Measurements from ENCODE around the gene DPEP1. TPM values are rescaled to one million over a fixed set of nuclear protein-coding genes. Genes with fewer than 3 reads are reported as not detected.
"Not testable (repeated sequence)": the region's sequence is repeated elsewhere in the genome, so short reads cannot be mapped to it uniquely, and the experiment has no call there.

The DPEP1 gene
- polyA plus RNA-seq, 5 donors: 4.6 to 13.1 (median 7.0) TPM

DNA sequence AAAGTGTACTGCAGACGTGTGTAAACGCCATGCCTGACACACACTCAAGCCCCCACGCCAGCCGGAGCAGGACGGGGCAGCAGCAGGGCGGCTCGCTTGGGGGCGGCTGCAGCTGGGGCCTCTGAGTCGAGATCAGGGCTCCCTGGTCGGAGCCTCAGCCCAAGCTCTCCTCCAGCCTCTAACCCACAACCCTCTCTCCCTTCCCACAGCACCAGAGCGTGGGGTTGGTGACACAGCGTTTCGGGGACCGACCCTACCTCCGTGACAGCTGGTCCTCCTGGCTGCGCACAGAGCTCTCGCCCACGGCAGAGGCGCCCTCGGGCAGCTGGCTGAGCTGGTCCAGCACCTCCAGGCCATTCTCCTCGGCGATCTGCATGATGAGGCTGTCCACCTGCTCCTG lies 32.8 kb downstream of the DPEP1 start:
- no peak for DNase-seq

- no peak for DNase-seq
Measured at GRCh38 chr16:89646906-89647305, 33.5 kb downstream of the DPEP1 start.

DNA sequence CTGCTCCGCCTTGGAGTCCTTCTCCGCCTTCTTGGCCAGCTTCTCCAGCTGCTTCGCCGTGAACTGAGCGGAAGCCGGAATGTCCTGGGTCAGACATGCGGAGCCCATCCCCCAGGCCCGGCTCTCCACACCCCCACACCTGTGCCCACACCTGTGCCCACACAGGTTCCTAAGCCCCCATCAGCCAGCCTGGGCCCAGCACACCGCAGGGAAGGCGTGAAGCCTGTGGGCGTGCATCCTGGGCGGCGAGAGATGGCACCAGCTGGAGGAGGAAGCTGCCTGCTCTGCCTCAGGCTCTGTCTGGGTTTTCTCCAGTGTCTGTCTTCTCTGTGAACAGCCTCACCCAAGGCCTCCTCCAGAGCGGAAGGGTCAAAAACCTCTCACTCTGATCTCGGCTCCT lies 38.1 kb downstream of the DPEP1 start:
- DNase-seq: no peak

DNA sequence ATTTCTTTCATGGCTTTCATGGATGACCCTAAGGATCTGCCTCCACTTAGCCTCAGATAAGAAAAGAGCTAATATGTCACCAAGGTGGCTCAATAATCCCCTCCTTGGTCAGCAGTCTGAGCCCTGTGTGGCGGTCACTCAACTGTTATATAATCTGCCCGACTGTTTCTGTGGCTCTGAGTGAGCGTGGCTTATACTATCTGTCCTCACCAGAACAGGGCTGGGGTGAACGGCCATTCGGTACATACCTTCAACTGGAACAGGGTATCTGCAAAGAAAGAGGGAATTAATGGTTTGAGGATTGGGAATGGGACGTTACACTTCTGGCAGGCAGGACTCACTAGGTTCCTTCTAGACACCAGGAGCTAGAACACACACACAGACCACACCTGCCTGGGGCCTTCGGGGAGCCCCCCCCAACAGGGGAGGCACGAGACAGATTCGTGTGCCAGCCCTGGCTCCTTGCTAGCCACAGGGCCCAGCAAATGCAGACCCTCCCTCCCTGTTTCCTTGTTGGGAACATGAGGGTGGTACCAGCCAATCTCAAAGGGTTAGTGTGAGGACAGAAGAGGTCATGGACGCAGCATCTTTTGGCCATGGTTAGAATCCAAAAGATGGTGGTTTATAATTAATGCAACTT lies 40.3 kb downstream of the DPEP1 start:
- DNase-seq: no peak

GRCh38 chr16:89655062-89655643 lies 41.7 kb downstream of the DPEP1 start:
- DNase-seq: no peak

DNA sequence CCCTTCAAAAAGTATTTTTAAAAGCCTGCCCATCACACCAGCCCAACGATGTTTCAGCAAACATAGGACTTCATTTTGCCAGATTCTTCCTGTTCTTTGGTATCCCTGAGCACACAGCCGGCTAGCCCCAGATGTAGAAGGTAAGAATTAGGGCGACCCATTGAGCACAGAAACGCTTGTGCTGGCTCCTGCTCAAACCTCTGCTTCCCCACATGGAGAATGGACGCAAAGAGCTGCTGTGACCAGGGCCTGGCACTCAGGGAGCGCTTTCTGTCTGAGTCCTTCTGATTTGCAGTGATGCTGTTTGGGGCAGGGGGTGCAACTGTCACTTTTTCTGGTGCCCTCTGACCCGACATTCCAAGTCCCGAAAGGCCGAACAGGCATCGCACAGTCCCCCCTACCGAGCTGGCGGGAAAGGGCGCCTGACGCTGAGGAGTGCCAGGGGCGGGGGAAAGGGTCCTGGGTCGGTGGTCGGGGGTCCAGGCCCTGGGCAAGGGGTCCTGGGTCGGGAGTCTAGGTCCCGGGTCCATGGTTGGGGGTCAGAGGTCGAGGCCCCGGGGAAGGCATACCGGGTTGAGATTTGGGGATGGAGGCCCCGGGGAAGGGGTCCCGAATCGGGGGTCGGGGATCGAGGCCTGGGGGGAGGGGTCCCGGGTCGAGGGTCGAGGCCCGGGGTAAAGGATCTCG lies 43.1 kb downstream of the DPEP1 start:
- DNase-seq: no peak

DNA sequence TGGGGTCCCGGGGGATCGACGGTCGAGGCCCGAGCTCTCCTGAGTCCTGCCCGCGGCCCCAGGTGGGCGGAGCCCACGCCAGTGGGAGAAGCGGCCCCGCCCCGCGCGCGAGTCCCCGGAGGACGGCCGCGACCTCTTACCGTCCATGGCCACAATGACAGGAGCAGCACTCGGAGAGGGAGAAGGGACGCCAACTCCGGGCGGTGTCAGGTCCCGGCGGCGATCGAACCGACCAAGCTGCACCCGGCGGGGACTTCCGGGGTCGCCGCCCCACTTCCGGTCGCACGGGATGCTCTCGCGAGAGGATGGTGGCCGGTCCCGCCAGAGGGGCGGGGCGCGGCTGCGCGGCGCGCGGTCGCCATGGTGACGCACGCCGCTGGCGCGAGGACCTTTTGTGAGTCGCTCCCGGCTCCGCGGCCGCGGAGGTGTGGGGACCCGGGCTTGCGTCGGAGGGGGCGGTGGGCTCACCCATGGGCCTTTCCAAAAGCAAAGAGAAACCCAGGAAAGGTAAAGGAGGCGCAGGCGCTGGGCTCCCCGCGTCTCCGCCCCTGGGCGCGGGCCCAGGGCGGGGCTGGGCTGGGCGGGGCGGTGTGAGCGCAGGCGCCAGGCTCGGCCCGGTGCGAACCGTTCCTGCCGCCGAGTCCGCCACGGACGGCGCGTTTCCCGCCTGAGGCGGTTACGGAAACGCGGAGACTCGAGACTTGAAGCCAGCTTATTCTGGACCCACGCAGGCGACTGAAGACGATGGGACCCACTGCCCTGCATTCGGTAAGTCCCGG lies 44.2 kb downstream of the DPEP1 start, which contains the start of the genes CHMP1A and SPATA33:
Gene CHMP1A (minus strand): TSS at position 267 of the 779 bp plus-strand sequence. CDS start 120 bp downstream, at position 147.
Gene SPATA33 (plus strand): TSS at position 395 of the 779 bp plus-strand sequence. CDS start 76 bp downstream, at position 471.
- peak; percentile 91 to 93 for DNase-seq

GRCh38 chr16:89658221-89658879 lies 44.9 kb downstream of the DPEP1 start:
- no peak for DNase-seq

DNA sequence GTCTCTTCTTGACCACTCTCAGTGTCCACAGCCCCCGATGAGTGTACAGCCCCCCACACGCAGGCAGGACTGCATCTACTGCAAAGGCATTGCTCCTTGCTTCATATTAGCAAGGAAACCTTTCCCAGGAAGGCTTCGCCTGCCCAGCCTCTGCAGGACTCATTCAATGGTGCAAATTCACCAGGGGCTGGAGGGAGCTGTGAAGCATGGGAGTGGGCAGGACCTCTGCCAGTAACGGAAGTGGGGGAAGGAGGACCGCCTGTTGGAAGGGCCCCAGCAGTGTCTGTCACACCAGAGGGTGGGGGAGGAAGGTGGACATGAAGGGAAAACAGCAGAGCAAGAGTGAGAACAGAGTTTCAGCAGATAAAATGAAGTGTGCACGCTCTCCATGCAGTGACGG lies 46.7 kb downstream of the DPEP1 start:
- no peak for DNase-seq

- no peak for DNase-seq
Measured at GRCh38 chr16:89661215-89661614, 47.8 kb downstream of the DPEP1 start.

DNA sequence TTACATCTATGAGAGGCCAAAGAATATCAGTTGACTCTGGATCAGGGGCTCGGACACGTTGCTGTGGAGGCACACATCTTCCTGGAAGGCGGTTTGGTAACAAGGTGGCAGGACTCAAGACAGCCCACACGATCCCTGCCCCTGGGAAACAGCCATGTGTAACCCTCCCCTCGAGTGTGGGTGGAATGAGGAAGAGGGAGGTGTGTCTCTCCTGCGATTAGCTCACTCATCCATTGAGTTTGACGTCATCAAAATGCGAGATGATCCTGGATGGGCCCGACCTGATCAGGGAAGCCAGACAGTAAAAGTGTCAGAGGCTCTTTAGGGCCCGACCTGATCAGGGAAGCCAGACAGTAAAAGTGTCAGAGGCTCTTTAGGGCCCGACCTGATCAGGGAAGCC lies 50.8 kb downstream of the DPEP1 start:
- not testable (repeated sequence) for DNase-seq

DNA sequence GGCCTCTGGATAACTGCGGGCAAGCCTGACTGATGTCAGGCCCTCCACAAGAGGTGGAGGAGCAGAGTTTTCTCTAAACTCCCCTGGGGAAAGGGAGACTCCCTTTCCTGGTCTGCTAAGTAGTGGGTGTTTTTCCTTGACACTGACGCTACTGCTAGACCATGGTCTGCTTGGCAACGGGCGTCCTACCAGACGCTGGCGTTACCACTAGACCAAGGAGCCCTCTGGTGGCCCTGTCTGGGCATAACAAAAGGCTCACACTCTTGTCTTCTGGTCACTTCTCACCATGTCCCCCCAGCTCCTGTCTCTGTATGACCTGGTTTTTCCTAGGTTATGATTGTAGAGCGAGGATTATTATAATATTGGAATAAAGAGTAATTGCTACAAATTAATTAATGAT lies 53.6 kb downstream of the DPEP1 start:
- DNase-seq: not testable (repeated sequence)

GRCh38 chr16:89667633-89668032 lies 54.2 kb downstream of the DPEP1 start:
- no peak for DNase-seq

DNA sequence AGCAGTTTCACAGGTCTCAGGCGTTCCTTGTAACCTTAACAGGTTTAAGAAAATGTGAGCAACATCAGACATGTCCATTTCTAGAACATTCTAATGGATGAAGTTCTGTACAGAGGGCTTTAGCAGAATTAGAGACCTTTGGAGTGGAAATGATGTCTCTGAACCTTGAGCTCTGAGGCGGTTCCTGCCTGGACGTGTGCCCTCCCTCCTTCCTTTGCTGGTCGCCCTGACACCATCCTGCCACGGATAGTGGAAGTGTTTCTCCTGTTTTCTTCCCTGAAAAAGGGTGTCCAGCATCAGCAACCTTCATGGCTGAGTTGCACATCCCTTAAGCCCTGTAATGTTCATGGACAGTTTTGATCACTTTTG lies 55.3 kb downstream of the DPEP1 start:
- DNase-seq: no peak

GRCh38 chr16:89669755-89670154 lies 56.3 kb downstream of the DPEP1 start:
- DNase-seq: no peak

DNA sequence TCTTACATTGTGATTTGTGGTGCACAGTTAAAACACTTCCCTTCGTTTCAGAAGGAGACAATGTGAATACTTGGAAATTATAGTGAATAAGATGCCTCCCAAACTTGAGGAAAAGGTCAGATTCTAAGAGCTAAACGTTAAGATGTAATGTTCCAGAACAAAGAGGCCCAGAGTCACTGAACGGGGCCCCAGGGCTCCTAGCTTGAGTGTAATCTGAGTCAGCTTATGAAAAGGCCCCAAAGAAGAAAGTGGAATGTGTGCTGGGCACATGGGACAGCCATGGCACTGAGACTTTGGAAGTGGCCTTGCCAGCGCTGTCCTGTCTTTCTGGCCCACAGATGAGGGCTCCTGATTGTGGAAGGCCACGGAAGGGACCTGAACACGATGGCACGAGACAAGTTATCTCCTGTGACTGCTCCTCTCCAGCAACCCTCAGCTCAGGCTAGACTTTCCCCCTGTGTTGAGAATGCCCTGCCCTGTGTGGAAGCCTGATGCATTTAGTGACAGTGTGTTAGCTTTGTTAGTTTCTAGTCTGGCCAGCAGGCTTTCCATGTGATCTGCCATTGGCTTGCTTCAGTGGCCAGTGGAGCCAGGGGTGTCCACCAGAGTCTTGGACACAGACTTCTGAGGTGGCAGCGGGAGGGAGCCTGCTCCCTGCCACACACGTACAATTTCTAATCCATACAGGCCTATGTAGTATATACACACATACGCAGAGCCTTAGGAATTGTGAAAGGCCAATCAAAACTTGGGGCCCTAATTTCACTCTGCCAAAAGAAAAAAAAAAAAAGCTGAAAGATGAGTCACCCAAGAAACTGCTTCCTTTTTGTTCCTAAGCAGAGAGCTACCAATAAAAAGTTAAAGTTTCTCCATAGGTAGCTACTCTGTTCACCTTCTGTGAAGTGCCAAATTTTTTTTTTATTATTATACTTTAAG lies 57.3 kb downstream of the DPEP1 start:
- DNase-seq: no peak

- not testable (repeated sequence) for DNase-seq
Measured at GRCh38 chr16:89671565-89671964, 58.1 kb downstream of the DPEP1 start.

DNA sequence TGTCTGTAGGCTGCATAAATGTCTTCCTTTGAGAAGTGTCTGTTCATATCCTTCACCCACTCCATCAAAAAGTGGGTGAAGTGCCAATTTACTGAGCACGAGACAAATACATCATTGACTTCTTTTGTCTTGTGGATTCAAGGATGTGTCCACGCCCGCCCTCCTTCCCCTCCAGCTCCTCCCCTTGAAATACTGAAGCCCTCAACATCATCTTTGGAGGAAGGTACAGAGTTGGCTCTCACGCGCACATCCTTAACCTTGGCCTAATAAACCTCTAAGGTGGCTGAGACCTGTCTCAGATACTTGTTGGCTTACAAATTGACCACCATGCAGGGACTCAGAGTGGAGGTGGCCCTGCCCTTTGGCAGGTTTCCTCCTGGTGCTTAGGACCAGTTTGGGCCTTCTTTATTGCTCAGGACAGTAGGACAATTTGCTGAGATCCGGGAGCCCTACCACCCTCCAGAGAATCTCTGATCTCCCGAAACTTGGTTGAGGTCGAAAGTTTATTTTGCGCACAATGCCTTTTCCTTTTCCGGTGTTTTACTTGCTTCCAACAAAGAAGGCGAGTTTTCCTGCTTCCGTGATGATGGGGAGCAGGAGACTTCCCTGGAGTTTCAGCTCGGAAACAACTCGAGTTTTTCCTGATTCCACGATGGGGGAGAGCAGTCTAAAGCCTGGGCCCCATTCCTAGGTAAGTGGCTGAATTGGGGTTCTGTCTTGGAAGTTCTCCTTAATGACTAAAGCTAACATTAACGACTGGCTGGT lies 58.9 kb downstream of the DPEP1 start:
- DNase-seq: no peak

DNA sequence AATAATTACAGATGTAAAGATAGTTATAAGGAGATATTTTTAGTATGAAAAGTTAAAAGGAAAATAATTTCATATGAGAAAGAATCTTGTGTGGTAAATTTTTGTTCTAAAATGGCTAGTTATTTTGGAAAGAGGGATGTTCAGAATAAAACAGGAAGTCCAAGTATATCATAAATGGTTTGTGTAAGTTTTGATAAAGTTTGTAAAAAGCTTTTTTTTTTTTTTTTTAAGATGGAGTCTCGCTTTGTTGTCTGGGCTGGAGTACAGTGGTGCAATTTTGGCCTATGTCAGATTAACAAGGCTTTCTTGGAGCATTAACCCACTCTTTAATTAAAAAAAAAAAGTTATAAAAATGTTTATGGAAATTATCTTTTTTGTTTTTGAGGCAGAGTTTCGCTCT lies 64.8 kb downstream of the DPEP1 start:
- DNase-seq: no peak

DNA sequence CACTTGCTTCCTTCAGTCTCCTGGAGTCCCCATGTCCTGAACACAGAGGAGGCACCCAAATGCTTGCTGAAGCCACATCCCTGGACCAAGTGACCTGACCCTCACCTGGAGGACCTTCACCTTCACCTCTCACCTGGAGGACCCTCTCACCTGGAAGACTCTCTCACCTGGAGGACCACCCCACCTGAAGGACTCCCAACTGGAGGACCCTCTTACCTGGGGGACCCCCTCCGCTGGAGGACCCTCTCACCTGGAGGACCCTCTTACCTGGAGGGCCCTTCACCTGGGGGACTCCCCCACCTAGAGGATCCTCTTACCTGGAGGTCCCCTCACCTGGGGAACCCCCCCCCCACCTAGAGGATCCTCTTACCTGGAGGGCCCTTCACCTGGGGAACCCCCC lies 72.5 kb downstream of the DPEP1 start:
- no peak for DNase-seq
